Measurements from ENCODE around the gene NAIF1. TPM values are rescaled to one million over a fixed set of nuclear protein-coding genes. Genes with fewer than 3 reads are reported as not detected.

Gene NAIF1
- total RNA-seq, 2 experiments from 2014 or later: 8.6 to 14.9 TPM

DNA sequence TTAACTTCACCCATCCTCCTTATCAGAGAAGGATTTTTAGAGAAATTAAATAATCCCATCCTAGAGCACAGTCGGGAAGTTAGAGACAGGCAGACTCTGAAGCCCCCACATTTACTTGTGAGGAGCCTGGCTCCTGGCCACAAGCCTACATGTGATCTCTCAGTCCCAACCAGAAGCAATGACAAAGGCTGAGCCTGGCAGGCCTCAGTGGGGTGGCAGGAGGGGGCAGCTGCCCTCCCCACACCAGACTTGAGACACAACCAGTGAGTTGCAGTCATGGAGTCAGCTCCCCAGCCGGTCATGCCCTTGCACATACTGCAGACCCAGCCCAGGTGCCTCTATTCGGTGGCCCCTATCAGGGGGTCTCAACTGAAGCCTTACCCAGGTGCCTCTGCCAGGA is 11.0 kb downstream of the NAIF1 start:
- H3K4me1 ChIP-seq (ENCODE audit: insufficient read depth, low read length, poor library complexity, severe bottlenecking): peaks cover 24% of the 10 kb centered on the region
- ChIA-PET CTCF (ENCODE audit: unreplicated experiment) (no interaction called here), POLR2A (no interaction called here)
- no peak overlapping the region for H3K4me3 ChIP-seq (ENCODE audit: low read depth, low read length, poor library complexity, severe bottlenecking)
- no peak overlapping the region for H3K4me2 ChIP-seq (ENCODE audit: low read length)
- no peaks in the 10 kb centered on the region for H3K36me3 ChIP-seq (ENCODE audit: insufficient read depth, low read length)
- no peaks in the 10 kb centered on the region for H3K9me3 ChIP-seq (ENCODE audit: low read length)
- H3K79me2 ChIP-seq (ENCODE audit: insufficient read depth, low read depth, low read length): no peaks in the 10 kb centered on the region
- BruUV-seq (replicated peaks): no TSS peak
- DNase-seq (ENCODE audit: low spot score): no peak
- intact Hi-C loops (cut with micrococcal nuclease; ENCODE audit: unreplicated experiment): no loop called here
- H2AFZ ChIP-seq (ENCODE audit: low read length): no peak overlapping the region
- H3K27ac ChIP-seq (ENCODE audit: low read depth, low read length, poor library complexity, severe bottlenecking): no peak overlapping the region
- H4K20me1 ChIP-seq (ENCODE audit: insufficient read depth, low read length): no peaks in the 10 kb centered on the region
- H3K9me2 ChIP-seq (ENCODE audit: insufficient read depth, low read length): no peaks in the 10 kb centered on the region
- TF ChIP-seq, protein P1, sequence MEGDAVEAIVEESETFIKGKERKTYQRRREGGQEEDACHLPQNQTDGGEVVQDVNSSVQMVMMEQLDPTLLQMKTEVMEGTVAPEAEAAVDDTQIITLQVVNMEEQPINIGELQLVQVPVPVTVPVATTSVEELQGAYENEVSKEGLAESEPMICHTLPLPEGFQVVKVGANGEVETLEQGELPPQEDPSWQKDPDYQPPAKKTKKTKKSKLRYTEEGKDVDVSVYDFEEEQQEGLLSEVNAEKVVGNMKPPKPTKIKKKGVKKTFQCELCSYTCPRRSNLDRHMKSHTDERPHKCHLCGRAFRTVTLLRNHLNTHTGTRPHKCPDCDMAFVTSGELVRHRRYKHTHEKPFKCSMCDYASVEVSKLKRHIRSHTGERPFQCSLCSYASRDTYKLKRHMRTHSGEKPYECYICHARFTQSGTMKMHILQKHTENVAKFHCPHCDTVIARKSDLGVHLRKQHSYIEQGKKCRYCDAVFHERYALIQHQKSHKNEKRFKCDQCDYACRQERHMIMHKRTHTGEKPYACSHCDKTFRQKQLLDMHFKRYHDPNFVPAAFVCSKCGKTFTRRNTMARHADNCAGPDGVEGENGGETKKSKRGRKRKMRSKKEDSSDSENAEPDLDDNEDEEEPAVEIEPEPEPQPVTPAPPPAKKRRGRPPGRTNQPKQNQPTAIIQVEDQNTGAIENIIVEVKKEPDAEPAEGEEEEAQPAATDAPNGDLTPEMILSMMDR (conservative IDR thresholded peaks at IDR 0.05; ENCODE audit: low read length): no peak
- TF ChIP-seq EZH2phosphoT487 (IDR thresholded peaks at IDR 0.05; ENCODE audit: borderline replicate concordance, low read depth, low read length): no peak

DNA sequence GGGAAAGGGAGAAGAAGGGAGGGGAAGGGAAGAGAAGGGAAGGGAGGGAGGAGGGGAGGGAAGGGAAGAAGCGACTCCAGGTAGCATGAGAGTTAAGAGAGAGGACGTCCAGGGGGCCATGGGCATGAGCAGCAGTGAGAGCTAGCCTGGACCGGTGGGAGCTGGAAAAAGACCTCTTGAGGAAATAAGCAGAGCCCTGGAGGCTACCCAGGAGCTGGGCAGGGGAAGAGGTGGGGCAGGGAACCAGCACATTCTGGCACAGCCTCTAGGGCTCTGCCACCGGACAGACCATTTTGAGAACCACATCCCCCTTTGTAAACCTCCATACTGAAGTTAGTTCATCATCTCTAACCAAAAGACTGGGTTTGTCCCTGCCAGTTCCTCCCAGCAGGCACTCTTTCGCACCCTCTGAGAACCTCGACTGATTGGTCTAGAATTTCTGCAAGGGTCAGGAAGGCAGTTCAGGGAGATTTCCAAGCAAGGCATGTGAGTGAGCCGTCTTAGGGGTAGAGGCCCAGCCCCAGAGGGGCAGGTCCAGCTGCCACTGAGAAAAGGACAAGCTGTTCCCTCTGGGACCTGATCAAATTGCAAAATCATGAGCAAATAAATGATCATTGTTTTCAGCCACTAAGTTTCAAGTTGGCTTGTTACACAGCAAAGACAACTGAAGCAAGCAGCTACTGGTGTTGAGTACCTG is 11.6 kb downstream of the NAIF1 start:
- Histone ChIP-seq H3K79me2 (ENCODE audit: insufficient read depth, low read depth, low read length) (no peaks in the 10 kb centered on the region), H3K4me1 (ENCODE audit: insufficient read depth, low read length, poor library complexity, severe bottlenecking) (peaks cover 20% of the 10 kb centered on the region), H2AFZ (ENCODE audit: low read length) (no peak overlapping the region), H3K27ac (ENCODE audit: low read depth, low read length, poor library complexity, severe bottlenecking) (no peak overlapping the region), H3K4me3 (ENCODE audit: low read depth, low read length, poor library complexity, severe bottlenecking) (no peak overlapping the region), H3K9me2 (ENCODE audit: insufficient read depth, low read length) (no peaks in the 10 kb centered on the region), H3K36me3 (ENCODE audit: insufficient read depth, low read length) (no peaks in the 10 kb centered on the region), H4K20me1 (ENCODE audit: insufficient read depth, low read length) (no peaks in the 10 kb centered on the region), H3K9me3 (ENCODE audit: low read length) (no peaks in the 10 kb centered on the region), H3K4me2 (ENCODE audit: low read length) (no peak overlapping the region)
- TF ChIP-seq, protein P1 (conservative IDR thresholded peaks at IDR 0.05; ENCODE audit: low read length): no peak
- no peak for TF ChIP-seq EZH2phosphoT487 (IDR thresholded peaks at IDR 0.05; ENCODE audit: borderline replicate concordance, low read depth, low read length)
- intact Hi-C loops (cut with micrococcal nuclease; ENCODE audit: unreplicated experiment): no loop called here
- POLR2A ChIA-PET: no interaction called here
- no peak for DNase-seq (ENCODE audit: low spot score)
- CTCF ChIA-PET (ENCODE audit: unreplicated experiment): no interaction called here
- no TSS peak for BruUV-seq (replicated peaks)

DNA sequence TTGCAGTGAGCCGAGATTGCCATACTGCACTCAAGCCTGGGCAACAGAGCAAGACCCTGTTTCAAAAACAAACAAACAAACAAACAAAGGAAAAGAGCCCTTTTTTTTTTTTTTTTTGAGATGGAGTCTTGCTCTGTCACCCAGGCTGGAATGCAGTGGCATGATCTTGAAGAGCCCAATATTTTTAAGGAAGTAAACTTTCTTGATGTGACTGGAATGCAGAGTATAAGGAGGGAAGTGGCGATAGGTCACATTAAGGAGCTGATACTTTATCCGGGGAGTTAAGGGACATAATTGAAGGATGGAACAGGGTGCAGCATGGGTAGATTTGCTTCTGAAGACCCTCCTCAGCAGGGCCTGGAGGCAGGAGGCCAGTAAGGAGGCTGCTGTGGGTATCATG is 13.0 kb downstream of the NAIF1 start:
- no peaks in the 10 kb centered on the region for H3K9me2 ChIP-seq (ENCODE audit: insufficient read depth, low read length)
- no peak overlapping the region for H3K4me2 ChIP-seq (ENCODE audit: low read length)
- no peaks in the 10 kb centered on the region for H3K9me3 ChIP-seq (ENCODE audit: low read length)
- no peaks in the 10 kb centered on the region for H3K36me3 ChIP-seq (ENCODE audit: insufficient read depth, low read length)
- H3K79me2 ChIP-seq (ENCODE audit: insufficient read depth, low read depth, low read length): no peaks in the 10 kb centered on the region
- POLR2A ChIA-PET: no interaction called here
- no peak overlapping the region for H2AFZ ChIP-seq (ENCODE audit: low read length)
- no TSS peak for BruUV-seq (replicated peaks)
- peaks cover 20% of the 10 kb centered on the region for H3K4me1 ChIP-seq (ENCODE audit: insufficient read depth, low read length, poor library complexity, severe bottlenecking)
- TF ChIP-seq EZH2phosphoT487 (IDR thresholded peaks at IDR 0.05; ENCODE audit: borderline replicate concordance, low read depth, low read length): no peak
- TF ChIP-seq, protein P1 (conservative IDR thresholded peaks at IDR 0.05; ENCODE audit: low read length): no peak
- no peak for DNase-seq (ENCODE audit: low spot score)
- H3K4me3 ChIP-seq (ENCODE audit: low read depth, low read length, poor library complexity, severe bottlenecking): no peak overlapping the region
- H3K27ac ChIP-seq (ENCODE audit: low read depth, low read length, poor library complexity, severe bottlenecking): no peak overlapping the region
- intact Hi-C loops (cut with micrococcal nuclease; ENCODE audit: unreplicated experiment): no loop called here
- no peaks in the 10 kb centered on the region for H4K20me1 ChIP-seq (ENCODE audit: insufficient read depth, low read length)
- CTCF ChIA-PET (ENCODE audit: unreplicated experiment): no interaction called here
